SK-N-SH (cell line): ENCODE data around the gene GPC5.

Experiments
- CTCF ChIP-seq: fragments of 200-600 bp; sonication (generic); IDR thresholded peaks from 2 replicates; pipeline ENCODE4 v1.6.1; 2017; ENCODE audit warnings: antibody characterized with exemption, mild to moderate bottlenecking, moderate library complexity
- EP300 ChIP-seq, 2 experiments: IDR thresholded peaks; 2 replicates each; pipeline versions ENCODE4 v1.4.0 to v1.6.1; 2012; ENCODE audit warnings: borderline replicate concordance in 1 of 2, low read depth in 1 of 2, low read length in 1 of 2
- EZH2phosphoT487 ChIP-seq: fragments of 200-600 bp; sonication (generic); IDR thresholded peaks from 2 replicates; pipeline ENCODE4 v1.6.1; 2017; ENCODE audit warnings: low read depth, mixed run types, mild to moderate bottlenecking, antibody characterized with exemption, moderate library complexity, borderline replicate concordance
- MXI1 ChIP-seq: IDR thresholded peaks from 2 replicates; pipeline ENCODE4 v1.6.1; 2012; ENCODE audit warnings: mild to moderate bottlenecking, low read depth, low read length, improper control_type of control experiment
- POLR2AphosphoS5 ChIP-seq: IDR thresholded peaks from 2 replicates; pipeline ENCODE4 v1.6.1; 2012; ENCODE audit warnings: low read depth, low read length
- RCOR1 ChIP-seq: fragments of 150-350 bp; IDR thresholded peaks from 2 replicates; pipeline ENCODE4 v1.6.1; 2017; ENCODE audit warnings: antibody characterized with exemption, low read length
- REST ChIP-seq: IDR thresholded peaks from 2 replicates; pipeline ENCODE4 v1.6.1; 2012; ENCODE audit warnings: mild to moderate bottlenecking, low read depth, low read length, moderate library complexity
- SIN3A ChIP-seq: IDR thresholded peaks from 2 replicates; pipeline ENCODE4 v1.6.1; 2012; ENCODE audit warnings: low read depth, mild to moderate bottlenecking, low read length, moderate library complexity, borderline replicate concordance
- SMC3 ChIP-seq: IDR thresholded peaks from 2 replicates; pipeline ENCODE4 v1.6.1; 2012; ENCODE audit warnings: low read depth, low read length, improper control_type of control experiment
- TAF1 ChIP-seq: IDR thresholded peaks from 2 replicates; pipeline ENCODE4 v1.6.1; 2012; ENCODE audit warnings: low read depth, mild to moderate bottlenecking, low read length, moderate library complexity, borderline replicate concordance

GRCh38 chr13:91630946-91631345, 232.5 kb downstream of the GPC5 start:
- TF ChIP-seq CTCF = no peak
- TF ChIP-seq EP300 (IDR thresholded peaks at IDR 0.05; ENCODE audit: borderline replicate concordance in 1 of 2, low read depth in 1 of 2, low read length in 1 of 2) = no peak
- TF ChIP-seq MXI1 = no peak
- no peak for TF ChIP-seq RCOR1
- TF ChIP-seq SIN3A = no peak
- TF ChIP-seq REST = no peak
- no peak for TF ChIP-seq TAF1
- TF ChIP-seq SMC3 = no peak
- no peak for TF ChIP-seq POLR2AphosphoS5
- no peak for TF ChIP-seq EZH2phosphoT487
